Stimulated activated CD4-positive, alpha-beta T cell treated with anti-CD3 and anti-CD28 coated beads, Interleukin-2, amount 100 ng/mL, for 24 hours (primary cell): ENCODE measurements around the gene RND2.
"Not testable (repeated sequence)": the region's sequence is repeated elsewhere in the genome, so short reads cannot be mapped to it uniquely, and the experiment has no call there.

Experiments used
- DNase-seq, 2 donors: peaks; one replicate each; pipeline ENCODE4 v3.0.0-alpha.2; 2020

Gene RND2, protein sequence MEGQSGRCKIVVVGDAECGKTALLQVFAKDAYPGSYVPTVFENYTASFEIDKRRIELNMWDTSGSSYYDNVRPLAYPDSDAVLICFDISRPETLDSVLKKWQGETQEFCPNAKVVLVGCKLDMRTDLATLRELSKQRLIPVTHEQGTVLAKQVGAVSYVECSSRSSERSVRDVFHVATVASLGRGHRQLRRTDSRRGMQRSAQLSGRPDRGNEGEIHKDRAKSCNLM

DNA sequence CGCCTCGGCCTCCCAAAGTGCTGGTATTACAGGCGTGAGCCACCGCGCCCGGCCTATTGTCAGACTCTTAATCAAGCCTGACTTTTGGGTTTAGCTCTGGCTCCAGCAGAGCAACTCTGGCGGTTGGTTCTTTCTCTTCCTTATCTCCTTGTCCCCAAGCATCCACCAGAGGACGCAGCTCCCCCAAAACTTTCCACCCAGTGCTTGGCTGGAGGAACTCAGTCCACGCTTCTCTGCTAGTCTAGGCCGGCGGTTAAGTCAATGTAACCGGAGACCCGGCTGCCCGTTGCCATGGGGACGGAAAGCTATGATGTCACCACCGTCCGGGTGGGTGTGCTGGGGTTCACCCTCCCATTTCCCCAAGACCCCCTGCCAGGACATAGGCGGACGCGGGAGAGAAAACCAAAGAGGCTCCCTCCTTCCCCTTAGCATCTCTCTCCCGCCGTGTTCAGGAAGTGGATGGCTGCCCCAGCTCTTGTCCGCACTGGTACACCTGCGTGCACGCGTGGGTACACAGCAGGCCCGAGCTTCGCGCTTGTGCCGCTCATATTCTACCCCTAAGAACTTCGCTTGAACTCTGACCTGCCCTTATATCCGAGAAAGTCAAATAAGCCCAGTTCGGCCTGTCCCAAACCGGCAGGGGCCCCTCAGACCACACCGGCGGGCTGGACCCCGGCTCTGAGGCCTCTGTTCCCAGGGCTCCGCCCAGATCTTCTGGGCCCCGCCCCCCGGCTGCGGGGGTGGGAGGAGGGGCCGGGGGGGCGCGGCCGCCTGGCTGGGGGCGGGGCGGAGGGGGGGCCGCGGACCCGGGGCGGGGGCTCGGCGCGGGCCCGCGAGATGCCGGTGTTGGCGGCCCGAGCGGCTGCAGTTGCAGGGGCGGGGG is at the start of gene RND2:
TSS of gene RND2 (plus strand) at position 825 of the 883 bp plus-strand sequence. CDS start 117 bp downstream, outside the sequence.
- DNase-seq, result peak; percentile 78 to 81

DNA sequence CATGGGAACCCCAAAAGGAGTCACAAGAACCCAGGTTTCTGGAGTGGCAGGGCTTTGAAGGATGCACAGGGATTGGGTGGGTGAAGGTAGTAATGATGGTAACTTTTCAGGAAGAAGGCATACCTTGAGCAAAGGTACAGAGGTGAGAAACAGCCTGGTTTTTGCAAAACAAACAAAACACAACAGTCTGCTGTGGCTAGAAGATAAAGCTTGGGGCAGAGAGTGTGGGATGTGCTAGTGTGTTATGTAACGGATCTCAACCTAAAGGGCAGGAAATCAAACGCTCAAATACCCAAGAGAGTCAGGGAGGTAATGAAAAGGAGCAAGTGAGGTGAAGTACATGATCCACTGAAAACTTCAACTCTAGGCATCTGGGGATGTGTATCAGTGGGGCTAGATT is 49.8 kb upstream of the RND2 start:
- no peak for DNase-seq

DNA sequence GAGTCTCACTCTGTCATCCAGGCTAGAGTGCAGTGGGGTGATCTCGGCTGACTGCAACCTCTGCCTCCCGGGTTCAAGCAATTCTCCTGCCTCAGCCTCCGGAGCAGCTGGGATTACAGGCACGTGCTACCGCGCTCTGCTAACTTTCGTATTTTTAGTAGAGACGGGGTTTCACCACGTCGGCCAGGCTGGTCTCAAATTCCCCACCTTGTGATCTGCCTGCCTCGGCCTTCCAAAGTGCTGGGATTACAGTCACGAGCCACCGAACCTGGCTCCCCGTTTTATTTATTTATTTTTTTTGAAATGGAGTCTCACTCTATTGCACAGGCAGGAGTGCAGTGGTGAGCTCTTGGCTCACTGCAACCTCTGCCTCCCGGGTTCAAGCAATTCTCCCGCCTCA is 49.3 kb upstream of the RND2 start:
- DNase-seq, result not testable (repeated sequence)

DNA sequence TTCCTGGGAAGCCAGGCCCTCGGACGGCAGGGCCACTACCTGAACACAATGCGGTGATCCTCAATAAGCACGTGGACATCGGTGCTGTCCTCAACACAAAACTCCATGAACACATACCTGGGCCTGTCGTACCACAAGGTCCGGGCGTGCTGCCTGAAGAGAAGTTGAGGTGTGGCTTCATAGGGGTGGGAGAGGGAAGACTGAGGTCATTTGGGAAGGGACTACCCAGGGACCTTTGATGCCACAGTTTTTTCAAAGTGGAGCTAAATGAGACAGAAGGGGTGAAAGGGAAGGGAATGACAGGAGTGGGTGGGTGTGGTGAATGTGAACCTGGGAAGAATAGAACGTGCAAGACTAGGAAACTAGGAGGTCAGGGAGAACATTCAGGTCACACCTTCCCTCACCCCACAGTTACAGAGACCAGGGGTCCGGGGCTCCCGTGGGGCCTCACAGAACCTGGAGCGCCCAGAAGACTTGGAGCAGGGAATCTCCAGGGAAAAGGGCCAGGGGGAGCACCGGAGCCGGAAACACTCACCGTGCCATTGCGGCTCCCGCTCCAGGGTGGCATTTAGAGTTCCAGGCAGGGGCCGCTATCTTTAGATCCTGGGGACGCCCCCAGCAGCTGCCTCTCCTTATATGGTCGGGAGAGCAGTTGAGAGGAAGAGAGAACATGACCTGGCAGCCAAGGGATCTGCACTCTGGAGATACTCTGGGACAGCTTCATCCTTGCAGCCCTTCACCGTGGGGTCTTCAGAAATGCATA is 45.3 kb upstream of the RND2 start, which contains the start of gene PTGES3L:
TSS of gene PTGES3L (minus strand) at position 570 of the 763 bp plus-strand sequence. CDS start at position 543, 27 bp downstream.
- DNase-seq, result peak; percentile 37 to 39

DNA sequence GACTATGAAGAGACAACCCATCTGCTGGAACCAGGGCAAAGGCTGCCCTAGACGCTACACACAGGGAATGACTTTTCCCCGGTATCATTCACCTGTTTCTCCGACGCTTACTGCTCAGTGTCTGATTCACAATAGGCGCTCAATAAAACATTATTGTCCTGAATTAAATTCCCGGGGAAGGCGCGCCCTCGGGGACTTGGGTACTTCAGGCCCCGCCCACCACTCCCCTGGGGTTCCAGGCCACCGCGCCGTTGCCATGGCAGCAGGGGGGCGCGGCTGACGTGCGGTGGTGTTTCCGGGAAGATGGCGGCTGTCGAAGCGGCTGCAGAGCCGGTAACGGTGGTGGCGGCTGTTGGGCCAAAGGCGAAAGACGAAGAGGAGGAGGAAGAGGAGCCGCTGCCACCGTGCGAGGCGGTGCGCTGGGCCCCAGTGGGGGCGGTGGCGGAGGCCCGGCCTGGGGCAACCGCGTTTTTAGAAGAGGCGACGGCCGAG is 44.7 kb upstream of the RND2 start, which contains the start of gene RUNDC1:
TSS of gene RUNDC1 (plus strand) at position 292 of the 492 bp plus-strand sequence. CDS start at position 304, 12 bp downstream.
- peak; percentile 93 to 95 for DNase-seq

DNA sequence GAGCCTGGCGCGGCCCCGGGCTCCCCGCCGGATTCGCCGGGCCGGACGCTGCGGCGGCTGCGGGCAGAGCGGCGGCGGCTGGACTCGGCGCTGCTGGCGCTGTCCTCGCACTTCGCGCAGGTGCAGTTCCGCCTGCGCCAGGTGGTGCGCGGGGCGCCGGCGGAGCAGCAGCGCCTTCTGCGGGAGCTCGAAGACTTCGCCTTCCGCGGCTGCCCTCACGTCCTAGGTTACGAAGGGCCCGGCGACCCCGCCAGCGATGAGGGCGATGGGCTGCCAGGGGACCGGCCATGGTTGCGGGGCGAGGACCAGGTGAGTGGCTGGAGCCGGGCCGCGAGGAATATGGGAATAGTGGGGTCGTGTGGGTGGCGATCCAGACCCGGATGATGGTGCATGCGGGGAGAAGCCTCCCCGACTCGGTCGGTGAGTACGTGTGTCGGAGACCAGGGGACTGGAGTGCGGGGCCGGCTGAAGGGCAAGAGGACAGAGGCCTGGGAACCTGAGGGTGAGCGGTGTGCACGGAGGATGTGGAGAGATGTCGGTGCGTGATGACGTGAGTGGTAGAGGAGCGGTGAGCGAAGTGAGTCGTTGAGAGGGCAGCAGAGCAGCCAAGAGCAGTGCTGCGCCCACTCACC is 44.1 kb upstream of the RND2 start:
- peak; percentile 73 to 77 for DNase-seq

DNA sequence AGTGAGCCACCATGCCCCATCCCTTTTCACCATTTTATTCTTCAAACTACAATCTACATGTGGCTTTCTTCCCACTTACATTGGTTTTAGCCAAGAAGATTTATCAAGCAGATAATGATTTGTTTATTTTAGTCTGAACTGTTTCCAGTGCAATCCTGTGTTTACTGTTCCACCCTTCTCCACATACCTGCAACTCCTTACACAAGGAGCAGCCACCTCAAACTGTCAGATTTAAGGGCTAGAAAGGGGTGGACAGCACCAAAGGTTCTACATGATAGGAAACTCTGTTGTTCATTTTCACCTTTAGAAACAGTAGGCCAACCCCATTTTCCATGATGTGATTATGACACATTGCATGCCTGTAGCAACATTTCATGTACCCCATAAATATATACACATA is 42.8 kb upstream of the RND2 start:
- DNase-seq, result no peak

DNA sequence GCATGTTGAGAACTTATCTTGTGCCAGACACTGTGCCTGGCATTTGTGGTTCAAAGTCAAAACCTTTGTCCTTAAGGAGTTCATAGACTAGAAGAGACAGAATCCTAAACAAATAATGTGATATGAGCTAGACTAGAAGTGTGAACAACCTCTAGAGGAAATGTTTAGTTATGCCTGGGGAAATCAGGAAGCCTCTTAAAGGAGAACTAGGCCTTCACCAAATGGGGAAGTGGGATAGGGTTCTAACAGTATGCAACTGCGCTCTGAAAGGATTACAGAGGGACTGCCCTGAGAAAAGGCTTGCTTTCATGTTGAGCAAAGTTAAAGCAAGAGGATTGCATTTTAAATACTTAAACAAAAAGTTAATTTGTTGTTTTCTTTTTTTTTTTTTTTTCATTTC is 39.8 kb upstream of the RND2 start:
- no peak for DNase-seq

DNA sequence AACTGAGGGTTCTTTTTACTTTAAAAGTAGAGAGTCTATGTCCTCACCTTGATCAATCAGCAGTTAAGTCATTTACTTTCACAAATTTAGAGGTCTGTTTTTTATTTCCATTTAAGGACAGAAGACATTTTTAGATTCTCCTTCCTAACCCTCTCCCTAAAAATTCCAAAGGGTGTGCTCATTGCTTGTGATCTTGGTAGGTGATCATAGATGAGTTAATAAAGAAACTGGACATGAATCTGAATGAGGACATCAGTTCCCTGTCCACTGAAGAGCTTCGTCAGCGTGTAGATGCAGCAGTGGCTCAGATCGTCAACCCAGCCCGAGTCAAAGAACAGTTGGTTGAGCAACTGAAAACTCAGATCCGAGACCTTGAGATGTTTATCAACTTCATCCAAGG is 35.9 kb upstream of the RND2 start:
- no peak for DNase-seq

DNA sequence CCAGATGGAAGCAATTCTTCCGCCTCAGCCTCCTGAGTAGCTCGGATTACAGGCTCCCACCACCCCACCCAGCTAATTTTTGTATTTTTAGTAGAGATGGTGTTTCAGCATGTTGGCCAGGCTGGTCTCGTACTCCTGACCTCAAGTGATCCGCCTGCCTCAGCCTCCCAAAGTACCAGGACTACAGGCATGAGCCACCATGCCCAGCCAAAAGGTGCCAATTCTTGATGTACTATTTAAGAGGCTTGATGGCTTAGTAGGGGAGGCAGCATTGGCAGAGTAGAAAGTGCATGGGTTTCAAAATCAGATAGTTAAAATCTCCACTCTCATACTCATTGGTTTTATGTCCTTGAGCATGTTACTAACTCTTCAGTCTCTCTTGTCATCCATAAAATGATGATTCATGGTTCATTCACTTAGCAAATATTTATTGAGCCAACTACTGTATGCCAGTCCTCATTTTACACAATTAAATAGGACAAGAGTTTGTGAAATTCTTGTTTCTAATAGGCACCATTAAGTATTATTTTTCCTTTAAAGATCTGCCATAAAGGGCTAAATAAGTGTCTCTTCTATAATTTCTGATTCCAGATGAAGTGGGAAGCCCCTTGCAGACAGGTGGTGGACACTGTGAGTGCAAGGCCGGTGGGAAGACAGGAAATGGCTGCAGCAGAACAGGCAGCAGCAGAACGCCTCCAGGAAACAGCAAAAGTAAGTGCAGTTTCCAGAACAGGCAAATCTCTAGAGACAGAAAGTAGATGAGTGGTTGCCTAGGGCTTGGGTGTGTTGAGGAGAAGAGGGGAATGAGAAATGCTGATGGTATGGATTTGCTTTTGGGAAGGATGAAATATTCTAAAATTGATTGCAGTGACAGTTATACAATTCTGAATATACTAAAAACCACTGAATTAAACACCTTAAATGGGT is 35.0 kb upstream of the RND2 start:
- no peak for DNase-seq

DNA sequence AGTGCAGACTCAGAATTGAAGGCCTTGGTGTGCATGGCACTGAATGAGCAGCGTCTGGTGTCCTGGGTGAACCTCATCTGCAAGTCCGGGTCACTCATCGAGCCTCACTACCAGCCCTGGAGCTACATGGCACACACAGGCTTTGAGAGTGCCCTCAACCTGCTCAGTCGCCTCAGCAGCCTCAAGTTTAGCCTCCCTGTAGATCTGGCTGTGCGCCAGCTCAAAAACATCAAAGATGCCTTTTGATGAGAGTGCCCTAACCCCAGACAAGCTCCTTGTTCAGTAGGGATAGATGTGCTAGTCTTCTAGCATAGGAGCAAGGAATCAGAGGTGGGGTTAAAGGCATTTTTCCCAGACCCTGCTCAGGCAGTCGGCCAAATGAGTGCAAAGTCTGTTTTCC is 33.6 kb upstream of the RND2 start:
- DNase-seq, result no peak

DNA sequence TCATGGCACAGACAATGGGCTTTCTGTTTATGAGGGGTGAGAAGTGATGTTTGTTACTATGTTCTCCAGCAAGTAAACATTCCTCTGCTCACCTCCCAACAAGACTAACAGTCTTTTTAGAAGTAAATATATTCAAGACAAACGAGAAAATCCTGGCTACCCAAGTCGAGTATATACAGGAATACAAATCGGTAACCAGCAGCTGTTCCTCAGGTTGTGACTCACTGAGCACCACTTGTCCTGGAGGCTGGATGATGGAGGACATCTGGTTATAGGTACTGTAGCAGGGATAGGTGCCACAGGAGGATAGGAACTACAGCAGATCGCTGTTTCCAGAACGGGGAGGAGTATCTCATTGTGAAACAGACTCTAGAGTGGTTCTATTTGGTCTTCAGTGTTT is 32.2 kb upstream of the RND2 start:
- no peak for DNase-seq

DNA sequence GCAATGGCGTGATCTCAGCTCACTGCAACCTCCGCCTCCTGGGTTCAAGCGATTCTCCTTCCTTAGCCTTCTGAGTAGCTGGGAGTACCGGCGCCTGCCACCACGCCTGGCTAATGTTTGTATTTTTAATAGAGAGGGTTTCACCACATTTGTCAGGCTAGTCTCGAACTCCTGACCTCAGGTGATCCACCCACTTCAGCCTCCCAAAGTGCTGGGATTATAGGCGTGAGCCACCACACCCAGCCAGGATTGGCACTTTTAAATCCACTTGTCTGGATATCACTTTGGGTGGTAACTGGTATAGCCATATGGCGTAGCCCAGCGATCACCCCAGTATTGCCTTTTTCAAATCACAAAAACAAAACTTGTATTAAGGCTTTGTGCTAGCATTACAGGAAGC is 31.1 kb upstream of the RND2 start:
- not testable (repeated sequence) for DNase-seq

DNA sequence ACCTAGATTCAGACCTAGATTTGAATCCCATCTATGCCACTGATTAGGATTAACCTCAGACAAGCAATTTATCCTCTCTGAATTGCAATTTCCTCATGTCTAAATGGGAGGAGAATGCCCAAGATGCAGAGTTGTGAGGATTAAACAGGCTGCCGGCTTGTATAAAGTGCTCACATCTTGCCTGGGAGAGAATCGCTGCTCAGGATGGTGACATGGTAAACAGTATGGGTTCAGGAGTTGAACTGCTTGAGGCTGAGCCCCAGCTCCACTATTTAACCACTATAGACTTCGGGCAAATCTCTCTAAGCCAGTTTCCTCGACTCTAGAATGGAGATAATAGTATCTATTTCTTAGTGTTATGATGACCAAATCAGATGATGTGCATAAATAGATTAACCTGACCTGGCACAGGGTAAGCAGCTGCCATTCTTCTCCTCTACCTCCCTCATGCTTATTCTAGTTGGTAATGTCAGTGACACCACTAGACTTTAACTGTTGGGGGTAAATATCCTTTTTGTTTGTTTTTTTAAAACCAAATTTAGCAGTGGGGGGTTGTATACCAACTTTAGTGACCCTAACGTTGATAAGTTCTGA is 27.5 kb upstream of the RND2 start:
- no peak for DNase-seq

DNA sequence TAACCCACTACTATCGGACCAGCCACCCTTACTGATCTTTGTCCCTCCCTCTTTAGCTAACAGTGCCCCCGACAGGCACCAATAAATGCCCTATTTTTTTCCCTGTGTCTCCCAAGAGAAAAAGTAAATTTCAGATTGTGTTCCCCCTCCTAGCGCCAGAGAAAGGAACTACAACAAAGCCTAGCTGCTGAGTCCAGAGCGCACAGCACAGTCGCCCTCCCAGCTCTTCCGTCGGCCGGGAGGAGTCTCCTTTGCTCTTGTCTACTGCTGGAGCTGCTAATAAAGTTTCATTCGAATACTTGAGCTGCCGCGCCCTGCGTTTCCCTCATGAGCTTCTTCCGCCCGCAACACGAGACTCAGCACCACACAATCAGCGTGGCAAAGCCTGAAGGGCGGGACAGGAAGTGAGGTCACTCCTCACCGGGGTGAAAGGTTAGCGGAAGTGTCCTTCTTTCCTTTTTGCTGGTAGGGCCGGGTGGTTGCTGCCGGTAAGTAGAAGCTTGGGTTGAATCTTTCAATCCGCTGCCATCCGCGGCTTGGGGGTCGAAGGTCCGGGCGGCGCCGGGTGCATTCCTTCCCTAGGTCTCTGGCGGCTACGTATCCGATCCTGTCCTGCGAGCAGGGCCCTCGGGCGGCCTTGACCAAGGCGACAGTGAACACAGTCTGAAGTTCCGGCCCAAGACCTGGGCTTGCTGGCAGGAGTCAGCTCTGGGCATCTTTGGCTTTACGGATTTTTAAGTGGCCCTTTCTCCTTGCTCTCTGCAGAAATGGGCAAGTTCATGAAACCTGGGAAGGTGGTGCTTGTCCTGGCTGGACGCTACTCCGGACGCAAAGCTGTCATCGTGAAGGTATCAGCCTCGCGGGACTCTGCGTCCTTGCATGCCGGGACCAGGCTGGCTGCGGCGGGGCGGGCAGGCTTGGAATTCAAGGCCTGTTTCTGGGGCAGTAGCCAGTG is 26.8 kb upstream of the RND2 start, which contains the start of gene RPL27:
TSS of gene RPL27 (plus strand) at position 436 of the 955 bp plus-strand sequence. CDS start at position 768, 332 bp downstream.
- peak; percentile 96 to 97 for DNase-seq

DNA sequence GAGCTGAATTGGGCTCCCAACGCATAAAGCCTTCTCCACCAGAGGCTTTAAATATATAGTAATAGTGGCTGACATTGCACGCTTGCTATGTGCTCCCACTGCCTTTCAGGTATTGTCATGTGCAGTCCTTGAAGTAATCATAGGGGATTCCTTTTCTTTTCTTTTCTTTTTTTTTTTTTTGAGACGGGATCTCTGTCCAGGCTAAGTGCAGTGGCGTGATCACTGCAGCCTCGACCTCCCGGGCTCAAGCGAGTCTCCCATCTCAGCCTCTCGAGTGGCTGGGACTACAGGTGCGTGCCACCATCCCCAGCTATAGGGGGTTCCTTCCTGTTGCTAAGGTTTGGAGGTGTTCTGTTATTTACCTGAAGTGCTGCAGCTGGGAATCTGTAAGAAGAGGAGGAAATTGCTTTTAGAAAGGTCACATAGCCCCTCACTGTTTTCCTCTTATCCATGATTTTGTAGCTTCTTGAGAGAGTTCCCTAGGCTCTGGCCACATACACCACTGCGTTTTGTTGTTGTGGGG is 26.0 kb upstream of the RND2 start:
- no peak for DNase-seq

DNA sequence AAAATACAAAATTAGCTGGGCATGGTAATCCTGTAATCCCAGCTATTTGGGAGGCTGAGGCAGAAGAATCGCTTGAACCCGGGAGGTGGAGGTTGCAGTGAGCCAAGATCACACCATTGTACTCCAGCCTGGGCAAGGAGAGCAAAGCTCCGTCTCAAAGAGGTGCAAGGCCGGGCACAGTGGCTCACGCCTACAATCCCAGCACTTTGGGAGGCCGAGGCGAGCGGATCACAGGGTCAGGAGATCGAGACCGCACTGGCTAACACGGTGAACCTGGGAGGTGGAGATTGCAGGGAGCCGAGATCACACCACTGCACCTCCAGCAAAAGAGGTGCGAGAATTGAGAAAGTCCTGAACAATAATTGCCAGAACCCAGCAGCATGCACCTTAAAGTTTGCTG is 24.1 kb upstream of the RND2 start:
- DNase-seq, result not testable (repeated sequence)

DNA sequence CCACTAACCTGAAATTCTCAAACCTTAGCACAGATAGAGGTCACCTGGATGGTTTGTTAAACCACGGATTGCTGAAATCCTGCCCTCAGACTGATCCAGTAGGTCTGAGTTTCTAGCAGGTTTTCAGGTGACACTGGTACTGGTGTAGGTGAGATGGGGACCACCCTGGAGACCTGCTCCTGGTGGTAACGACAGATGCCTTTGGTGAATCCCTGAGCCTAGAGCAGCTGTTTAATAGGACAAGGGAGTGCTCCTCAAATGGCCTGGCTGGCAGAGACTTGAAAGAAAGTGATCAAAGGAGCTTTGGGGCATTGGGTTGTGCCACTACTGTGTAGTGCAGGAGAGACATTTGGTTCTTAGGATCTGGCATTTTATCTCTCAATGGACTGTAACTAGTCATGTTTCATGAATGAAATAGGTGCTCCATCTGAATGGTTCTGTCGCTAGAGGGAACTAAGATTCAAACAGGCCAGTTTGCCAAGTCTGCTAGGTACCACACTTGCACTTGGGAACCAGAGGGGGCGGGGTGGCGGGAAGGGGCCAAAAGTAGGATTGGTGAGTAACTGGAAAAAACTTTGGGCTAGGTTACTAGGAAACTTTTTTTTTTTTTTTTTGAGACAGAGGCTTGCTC is 21.4 kb upstream of the RND2 start:
- no peak for DNase-seq
